ENCODE data around the gene LRBA. TPM values are rescaled to one million over a fixed set of nuclear protein-coding genes. Genes with fewer than 3 reads are reported as not detected.

The LRBA gene
- total and polyA plus RNA-seq, 9 donors = 9.7 to 49.2 (median 30.4) TPM

- 95 to 98% (median 96%) methylated on average over 1 of the region's 1 CpG for WGBS, 3 donors
- Histone ChIP-seq H3K36me3 (no peaks in the 10 kb centered on the region), H3K4me3 (no peak overlapping the region), H3K27me3 (no peaks in the 10 kb centered on the region), H3K27ac (no peak overlapping the region), H3K9me3 (no peaks in the 10 kb centered on the region), H3K4me1 (ENCODE audit: insufficient read depth) (no peaks in the 10 kb centered on the region)
- TF ChIP-seq EP300 (IDR thresholded peaks at IDR 0.05) (no peak), POLR2A (IDR thresholded peaks at IDR 0.05) (no peak), CTCF (IDR thresholded peaks at IDR 0.05) (no peak)
- no peak for DNase-seq
- intact Hi-C loops (cut with DNase I) = no loop called here
Measured at GRCh38 chr4:150371869-150372268, 643.2 kb downstream of the LRBA start.

GRCh38 chr4:150369434-150370380 lies 645.4 kb downstream of the LRBA start:
- Histone ChIP-seq H3K4me1 (ENCODE audit: insufficient read depth) (no peaks in the 10 kb centered on the region), H3K27ac (no peak overlapping the region), H3K36me3 (no peaks in the 10 kb centered on the region), H3K9me3 (no peaks in the 10 kb centered on the region), H3K27me3 (no peaks in the 10 kb centered on the region), H3K4me3 (no peak overlapping the region)
- WGBS, 3 donors = 79 to 85% (median 80%) methylated on average over 3 of the region's 3 CpGs
- TF ChIP-seq POLR2A (IDR thresholded peaks at IDR 0.05) = no peak
- TF ChIP-seq EP300 (IDR thresholded peaks at IDR 0.05) = no peak
- TF ChIP-seq CTCF (IDR thresholded peaks at IDR 0.05) = no peak
- intact Hi-C loops (cut with DNase I) = no loop called here
- DNase-seq = no peak

- intact Hi-C loops (cut with DNase I) = no loop called here
- no peaks in the 10 kb centered on the region for H3K27me3 ChIP-seq
- DNase-seq = no peak
- no peaks in the 10 kb centered on the region for H3K4me1 ChIP-seq (ENCODE audit: insufficient read depth)
- TF ChIP-seq CTCF (IDR thresholded peaks at IDR 0.05) = no peak
- no peak for TF ChIP-seq EP300 (IDR thresholded peaks at IDR 0.05)
- TF ChIP-seq POLR2A (IDR thresholded peaks at IDR 0.05) = no peak
- no peak overlapping the region for H3K27ac ChIP-seq
- no peaks in the 10 kb centered on the region for H3K9me3 ChIP-seq
- H3K4me3 ChIP-seq = no peak overlapping the region
- no peaks in the 10 kb centered on the region for H3K36me3 ChIP-seq
Measured at GRCh38 chr4:150368667-150369066, 646.4 kb downstream of the LRBA start.

GRCh38 chr4:150367326-150367725 lies 647.8 kb downstream of the LRBA start:
- Histone ChIP-seq H3K27me3 (no peaks in the 10 kb centered on the region), H3K4me1 (ENCODE audit: insufficient read depth) (no peaks in the 10 kb centered on the region), H3K4me3 (no peak overlapping the region), H3K9me3 (no peaks in the 10 kb centered on the region), H3K36me3 (no peaks in the 10 kb centered on the region), H3K27ac (no peak overlapping the region)
- TF ChIP-seq EP300 (IDR thresholded peaks at IDR 0.05) = no peak
- TF ChIP-seq POLR2A (IDR thresholded peaks at IDR 0.05) = no peak
- TF ChIP-seq CTCF (IDR thresholded peaks at IDR 0.05) = no peak
- WGBS, 3 donors = 81 to 82% (median 82%) methylated on average over 4 of the region's 4 CpGs
- DNase-seq = no peak
- intact Hi-C loops (cut with DNase I) = no loop called here

Measured in ovary (tissue), 9 donors.